NOMO-1 treated with DMSO at 0.1 percent for 48 hours (cell line): ENCODE results near the gene AFDN.
A peak's percentile ranks its signal among the peaks of the same experiment; 100 is the strongest.

ENCODE experiments used
- DNase-seq: peaks from one replicate; lab custom pipeline; 2025; ENCODE audit not compliant: unreplicated experiment; lab: John Stamatoyannopoulos, UW

AFDN gene

GRCh38 chr6:167840526-167841179 is 13.9 kb downstream of the AFDN start:
- DNase-seq = no peak

- DNase-seq = no peak
Observed at GRCh38 chr6:167841981-167842380, 15.3 kb downstream of the AFDN start.

GRCh38 chr6:167842457-167842856 is 15.7 kb downstream of the AFDN start:
- no peak for DNase-seq

- no peak for DNase-seq
Observed at GRCh38 chr6:167843023-167843422, 16.3 kb downstream of the AFDN start.

- no peak for DNase-seq
Observed at GRCh38 chr6:167845856-167846255, 19.1 kb downstream of the AFDN start.

GRCh38 chr6:167846997-167847606 is 20.4 kb downstream of the AFDN start:
- DNase-seq = no peak

- no peak for DNase-seq
Observed at GRCh38 chr6:167847936-167848335, 21.2 kb downstream of the AFDN start.

GRCh38 chr6:167848783-167849182 is 22.1 kb downstream of the AFDN start:
- DNase-seq = no peak

GRCh38 chr6:167849846-167850459 is 23.2 kb downstream of the AFDN start:
- no peak for DNase-seq

GRCh38 chr6:167850782-167851181 is 24.1 kb downstream of the AFDN start:
- DNase-seq = no peak

GRCh38 chr6:167851370-167851952 is 24.8 kb downstream of the AFDN start:
- peak; percentile 11 for DNase-seq

GRCh38 chr6:167855825-167856425 is 29.2 kb downstream of the AFDN start:
- no peak for DNase-seq

- no peak for DNase-seq
Observed at GRCh38 chr6:167856474-167856873, 29.8 kb downstream of the AFDN start.

GRCh38 chr6:167856999-167857660 is 30.4 kb downstream of the AFDN start:
- DNase-seq = peak; percentile 7

- no peak for DNase-seq
Observed at GRCh38 chr6:167858086-167858591, 31.4 kb downstream of the AFDN start.

GRCh38 chr6:167858842-167859664 is 32.3 kb downstream of the AFDN start:
- no peak for DNase-seq

GRCh38 chr6:167860550-167861226 is 34.0 kb downstream of the AFDN start:
- DNase-seq = no peak

GRCh38 chr6:167861424-167861823 is 34.7 kb downstream of the AFDN start:
- no peak for DNase-seq

GRCh38 chr6:167863897-167864296 is 37.2 kb downstream of the AFDN start:
- no peak for DNase-seq

GRCh38 chr6:167866642-167867041 is 39.9 kb downstream of the AFDN start:
- no peak for DNase-seq
